ENCODE measurements around the gene APOL1. TPM values are rescaled to one million over a fixed set of nuclear protein-coding genes. Genes with fewer than 3 reads are reported as not detected.
A peak's percentile ranks its signal among the peaks of the same experiment; 100 is the strongest.

APOL1 gene
- total RNA-seq, 1 donor from 2014 or later: 92.8 TPM

GRCh38 chr22:36280379-36280778 is 27.4 kb downstream of the APOL1 start:
- Histone ChIP-seq H3K9me3 (no peaks in the 10 kb centered on the region), H3K4me1 (peaks cover 8% of the 10 kb centered on the region), H3K27me3 (no peaks in the 10 kb centered on the region), H3K36me3 (peaks cover 46% of the 10 kb centered on the region), H3K27ac (no peak overlapping the region), H3K4me3 (no peak overlapping the region)
- intact Hi-C loops (cut with DNase I): no loop called here
- DNase-seq (peak; percentile 59), ATAC-seq (no peak)
- TF ChIP-seq CTCF (IDR thresholded peaks at IDR 0.05): no peak

- intact Hi-C loops (cut with DNase I): no loop called here
- H3K36me3 ChIP-seq: peaks cover 61% of the 10 kb centered on the region
- H3K27ac ChIP-seq: no peak overlapping the region
- peaks cover 16% of the 10 kb centered on the region for H3K4me1 ChIP-seq
- H3K9me3 ChIP-seq: no peaks in the 10 kb centered on the region
- ATAC-seq (no peak), DNase-seq (peak; percentile 55)
- no peak for TF ChIP-seq CTCF (IDR thresholded peaks at IDR 0.05)
- H3K4me3 ChIP-seq: no peak overlapping the region
- no peaks in the 10 kb centered on the region for H3K27me3 ChIP-seq
Observed at GRCh38 chr22:36281781-36282327, 28.9 kb downstream of the APOL1 start.

- H3K27ac ChIP-seq: no peak overlapping the region
- peaks cover 15% of the 10 kb centered on the region for H3K4me1 ChIP-seq
- no peak for TF ChIP-seq CTCF (IDR thresholded peaks at IDR 0.05)
- no peaks in the 10 kb centered on the region for H3K27me3 ChIP-seq
- DNase-seq (peak; percentile 52), ATAC-seq (no peak)
- peaks cover 66% of the 10 kb centered on the region for H3K36me3 ChIP-seq
- intact Hi-C loops (cut with DNase I): no loop called here
- H3K4me3 ChIP-seq: no peak overlapping the region
- no peaks in the 10 kb centered on the region for H3K9me3 ChIP-seq
Observed at GRCh38 chr22:36282328-36282831, 29.4 kb downstream of the APOL1 start.

- DNase-seq: peak; percentile 60
- Histone ChIP-seq H3K27ac (no peak overlapping the region), H3K4me1 (peaks cover 12% of the 10 kb centered on the region), H3K27me3 (no peaks in the 10 kb centered on the region), H3K9me3 (no peaks in the 10 kb centered on the region), H3K36me3 (peaks cover 84% of the 10 kb centered on the region), H3K4me3 (no peak overlapping the region)
- no peak for TF ChIP-seq CTCF (IDR thresholded peaks at IDR 0.05)
- intact Hi-C loops (cut with DNase I): no loop called here
- ATAC-seq: no peak
Observed at GRCh38 chr22:36284171-36284571, 31.2 kb downstream of the APOL1 start.

GRCh38 chr22:36285017-36285416 is 32.1 kb downstream of the APOL1 start:
- no peak for ATAC-seq
- Histone ChIP-seq H3K27ac (no peak overlapping the region), H3K4me1 (peaks cover 19% of the 10 kb centered on the region), H3K4me3 (no peak overlapping the region), H3K36me3 (peaks cover 92% of the 10 kb centered on the region), H3K27me3 (no peaks in the 10 kb centered on the region), H3K9me3 (no peaks in the 10 kb centered on the region)
- DNase-seq: peak; percentile 52
- intact Hi-C loops (cut with DNase I): no loop called here
- no peak for TF ChIP-seq CTCF (IDR thresholded peaks at IDR 0.05)

GRCh38 chr22:36285545-36285944 is 32.6 kb downstream of the APOL1 start:
- DNase-seq (peak; percentile 62), ATAC-seq (no peak)
- H3K27ac ChIP-seq: no peak overlapping the region
- no peak overlapping the region for H3K4me3 ChIP-seq
- peaks cover 19% of the 10 kb centered on the region for H3K4me1 ChIP-seq
- TF ChIP-seq CTCF (IDR thresholded peaks at IDR 0.05): no peak
- H3K27me3 ChIP-seq: no peaks in the 10 kb centered on the region
- peaks cover 93% of the 10 kb centered on the region for H3K36me3 ChIP-seq
- H3K9me3 ChIP-seq: no peaks in the 10 kb centered on the region
- intact Hi-C loops (cut with DNase I): no loop called here

Data from upper lobe of right lung (tissue), 1 donor.